Measurements from ENCODE around the gene BICDL1. TPM values are rescaled to one million over a fixed set of nuclear protein-coding genes. Genes with fewer than 3 reads are reported as not detected.

The BICDL1 gene
- total and polyA plus RNA-seq, 2 donors (not counting 3 experiments of a cell fraction or from before 2014, with no cell fraction given) = 0.19 TPM; not detected in 1

DNA sequence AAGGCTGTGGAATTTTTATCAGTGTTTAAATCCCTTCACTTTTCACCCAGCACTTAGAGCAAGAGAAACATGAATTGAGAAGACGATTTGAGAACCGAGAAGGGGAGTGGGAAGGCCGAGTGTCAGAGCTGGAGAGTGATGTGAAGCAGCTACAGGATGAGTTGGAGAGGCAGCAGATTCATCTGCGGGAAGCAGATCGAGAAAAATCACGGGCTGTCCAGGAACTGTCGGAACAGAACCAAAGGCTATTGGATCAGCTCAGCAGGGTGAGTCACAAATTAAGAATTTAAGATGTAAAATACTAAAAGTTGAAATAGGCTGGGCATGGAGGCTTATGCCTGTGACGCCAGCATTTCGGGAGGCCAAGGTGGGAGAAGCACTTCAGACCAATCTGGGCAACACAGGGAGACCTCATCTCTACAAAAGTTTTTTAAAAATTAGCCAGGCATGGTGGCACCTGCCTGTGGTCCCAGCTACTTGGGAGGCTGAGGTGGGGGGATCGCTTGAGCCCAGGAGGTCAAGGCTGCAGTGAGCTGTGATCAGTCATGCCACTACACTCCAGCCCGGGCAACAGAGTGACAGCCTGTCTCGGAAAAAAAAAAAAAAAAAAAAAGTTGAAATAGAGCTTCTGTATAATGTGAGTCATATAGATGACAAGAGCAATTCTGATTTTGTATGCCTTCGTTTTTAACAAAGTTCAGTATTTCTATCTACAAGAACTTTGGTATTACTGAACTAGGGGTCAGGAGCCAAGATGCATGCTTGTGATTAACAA is 9.6 kb downstream of the BICDL1 start:
- no peaks in the 10 kb centered on the region for H4K20me1 ChIP-seq (replicated peaks; ENCODE audit: control insufficient read depth, extremely low read depth, insufficient read depth, low read length)
- CTCF ChIA-PET = interaction anchor here (1.0 kb wide), 1 partner anchor 60 kb away, joined by 3 read pairs; no protein-coding TSS in a partner anchor
- FAIRE-seq (no peak), DNase-seq (ENCODE audit: low read depth, low spot score) (no peak)
- H2AFZ ChIP-seq (ENCODE audit: low read depth, low read length) = no peak overlapping the region
- no TSS peak for BruUV-seq (replicated peaks)
- POLR2A ChIA-PET = no interaction called here
- H3K9me3 ChIP-seq (replicated peaks; ENCODE audit: control insufficient read depth, insufficient read depth, low read length) = no peaks in the 10 kb centered on the region
- H3K4me2 ChIP-seq (ENCODE audit: insufficient read depth, low read length) = no peak overlapping the region
- no peaks in the 10 kb centered on the region for H3K9me1 ChIP-seq (replicated peaks; ENCODE audit: control insufficient read depth, extremely low read depth, insufficient read depth, low read length)
- no peak overlapping the region for H3K9ac ChIP-seq (replicated peaks; ENCODE audit: extremely low read depth, insufficient read depth, low read length)
- no peak for TF ChIP-seq MYC (IDR thresholded peaks at IDR 0.05; ENCODE audit: low read depth, low read length)
- TF ChIP-seq CTCF (IDR thresholded peaks at IDR 0.05; ENCODE audit: extremely low read depth in 1 of 2, insufficient read depth in 1 of 2, low read depth in 1 of 2, low read length in 2 of 2) = no peak
- TF ChIP-seq, protein P1, sequence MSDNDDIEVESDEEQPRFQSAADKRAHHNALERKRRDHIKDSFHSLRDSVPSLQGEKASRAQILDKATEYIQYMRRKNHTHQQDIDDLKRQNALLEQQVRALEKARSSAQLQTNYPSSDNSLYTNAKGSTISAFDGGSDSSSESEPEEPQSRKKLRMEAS (IDR thresholded peaks at IDR 0.05; ENCODE audit: insufficient read depth, insufficient read length) = no peak
- no peak for TF ChIP-seq POLR2AphosphoS5 (IDR thresholded peaks at IDR 0.05; ENCODE audit: insufficient read depth, low read depth, low read length)
- TF ChIP-seq FOS (IDR thresholded peaks at IDR 0.05; ENCODE audit: borderline replicate concordance, insufficient read depth, low read length) = no peak
- TF ChIP-seq JUN (IDR thresholded peaks at IDR 0.05; ENCODE audit: borderline replicate concordance, insufficient read depth, insufficient read length, low read depth) = no peak
- no peak for TF ChIP-seq EZH2 (IDR thresholded peaks at IDR 0.05; ENCODE audit: borderline replicate concordance, low read depth, low read length, severe bottlenecking)
- no peak for TF ChIP-seq GATA2 (IDR thresholded peaks at IDR 0.05; ENCODE audit: insufficient read depth, insufficient read length, low read depth, low read length)
- TF ChIP-seq POLR2A (IDR thresholded peaks at IDR 0.05; ENCODE audit: low read depth, low read length) = no peak
- no peaks in the 10 kb centered on the region for H3K79me2 ChIP-seq (ENCODE audit: control insufficient read depth, insufficient read depth, low read length)
- dilution Hi-C loops (cut with MboI; ENCODE audit: extremely low pct_ligation_motif_present, low sequenced_read_pairs) (no loop called here), intact Hi-C loops (cut with micrococcal nuclease) (no loop called here)
- H3K36me3 ChIP-seq (ENCODE audit: control insufficient read depth in 2 of 2, extremely low read depth in 1 of 2, insufficient read depth in 2 of 2, low read length in 2 of 2) = no peaks in the 10 kb centered on the region
- H3K27me3 ChIP-seq (ENCODE audit: control insufficient read depth in 2 of 2, insufficient read depth in 2 of 2, low read length in 2 of 2) = peaks cover 0 to 6% of the 10 kb centered on the region in 2 experiments
- no peak overlapping the region for H3K4me3 ChIP-seq (replicated peaks in 1 of 3; ENCODE audit: insufficient read depth in 1 of 3, low read depth in 1 of 3, low read length in 3 of 3)
- H3K4me1 ChIP-seq (ENCODE audit: control insufficient read depth, extremely low read depth, insufficient read depth, low read length) = no peaks in the 10 kb centered on the region
- no peak overlapping the region for H3K27ac ChIP-seq (ENCODE audit: insufficient read depth, low read depth, low read length)

Data from endothelial cell of umbilical vein (primary cell).